Measurements from ENCODE around the gene SAMMSON.

- TF ChIP-seq CTCF (conservative IDR thresholded peaks at IDR 0.05; ENCODE audit: low read depth, low read length) (no peak), MXI1 (IDR thresholded peaks at IDR 0.05; ENCODE audit: borderline replicate concordance, low read depth, low read length) (no peak), ELK1 (IDR thresholded peaks at IDR 0.05; ENCODE audit: borderline replicate concordance, low read depth, low read length) (no peak), RAD21 (IDR thresholded peaks at IDR 0.05; ENCODE audit: low read length) (no peak), POLR2A (IDR thresholded peaks at IDR 0.05; ENCODE audit: low read depth, low read length) (no peak), USF2 (IDR thresholded peaks at IDR 0.05; ENCODE audit: low read depth, low read length) (no peak), RFX5 (IDR thresholded peaks at IDR 0.05; ENCODE audit: low read depth, low read length) (no peak), FOS (IDR thresholded peaks at IDR 0.05; ENCODE audit: low read depth, low read length) (no peak), MAFK (IDR thresholded peaks at IDR 0.05; ENCODE audit: low read depth, low read length) (no peak), BHLHE40 (IDR thresholded peaks at IDR 0.05; ENCODE audit: low read depth, low read length) (no peak), NFE2L2 (IDR thresholded peaks at IDR 0.05; ENCODE audit: low read depth, low read length) (no peak), CEBPB (IDR thresholded peaks at IDR 0.05; ENCODE audit: low read depth, low read length) (no peak), RCOR1 (IDR thresholded peaks at IDR 0.05; ENCODE audit: insufficient replicate concordance, low read length) (no peak)
These were observed 5.8 kb upstream of the SAMMSON start for GRCh38 chr3:69993757-69994156.
